OCI-LY7 (cell line): Measurements from ENCODE around the gene PLPP3.

Experiments used
- EZH2phosphoT487 ChIP-seq: fragments of 200-600 bp; sonication (generic); IDR thresholded peaks from 2 replicates; pipeline ENCODE4 v1.6.1; 2018; ENCODE audit warnings: low read depth, borderline replicate concordance, mild to moderate bottlenecking, mixed run types, antibody characterized with exemption, low read length, moderate library complexity, mixed read lengths
- TF ChIP-seq, protein P1 (sequence below): fragments of 200-600 bp; sonication (generic); conservative IDR thresholded peaks from 2 replicates; pipeline ENCODE4 v1.5.1; 2014; ENCODE audit warnings: mild to moderate bottlenecking, antibody characterized with exemption, low read length, moderate library complexity, mixed read lengths

DNA sequence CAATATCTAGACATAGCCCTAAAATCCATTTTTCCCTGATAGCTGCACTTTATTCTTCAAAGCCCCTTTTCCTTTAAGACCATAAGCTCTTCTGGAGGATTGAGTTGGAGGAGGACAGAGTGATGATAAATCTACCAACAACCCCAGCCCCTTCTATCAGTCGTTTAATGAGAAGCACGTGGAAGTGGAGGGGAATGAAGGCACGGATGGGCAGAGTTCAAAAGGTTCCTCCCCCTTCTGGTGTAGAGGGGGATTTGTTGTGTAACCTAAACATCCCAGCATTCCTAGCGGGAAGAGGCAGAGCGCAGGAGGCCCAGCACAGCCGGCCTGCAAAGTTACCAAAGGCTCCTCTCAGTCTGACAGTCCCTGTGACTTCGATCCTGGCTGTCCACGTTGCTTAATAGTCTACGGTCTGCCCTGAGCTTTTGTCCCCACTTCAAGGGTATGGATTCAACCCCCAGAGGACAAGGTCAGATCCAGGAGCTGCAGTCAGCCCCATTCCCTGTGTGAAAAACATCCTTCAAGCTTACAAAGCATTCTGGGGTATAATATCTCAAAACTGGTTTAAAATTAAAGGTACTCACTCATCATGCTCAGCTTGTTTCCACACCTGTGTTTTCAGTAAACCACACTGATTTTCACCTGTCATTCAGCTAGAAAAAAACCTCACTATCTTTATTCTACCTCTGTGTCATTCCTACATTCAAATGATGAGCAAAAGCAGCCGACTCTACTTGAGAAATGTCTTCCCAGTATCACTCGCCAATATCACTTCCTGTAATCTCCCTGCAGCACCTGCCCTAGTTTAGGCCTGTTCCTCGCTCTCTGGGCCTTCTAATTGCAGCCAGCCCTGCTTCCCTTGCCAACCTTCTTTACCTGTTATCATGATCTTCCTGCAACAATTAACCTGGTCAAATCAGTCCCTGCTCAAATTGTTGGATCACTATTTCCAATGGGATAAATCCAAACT is 117.9 kb downstream of the PLPP3 start:
- no peak for TF ChIP-seq EZH2phosphoT487
- TF ChIP-seq, protein P1, sequence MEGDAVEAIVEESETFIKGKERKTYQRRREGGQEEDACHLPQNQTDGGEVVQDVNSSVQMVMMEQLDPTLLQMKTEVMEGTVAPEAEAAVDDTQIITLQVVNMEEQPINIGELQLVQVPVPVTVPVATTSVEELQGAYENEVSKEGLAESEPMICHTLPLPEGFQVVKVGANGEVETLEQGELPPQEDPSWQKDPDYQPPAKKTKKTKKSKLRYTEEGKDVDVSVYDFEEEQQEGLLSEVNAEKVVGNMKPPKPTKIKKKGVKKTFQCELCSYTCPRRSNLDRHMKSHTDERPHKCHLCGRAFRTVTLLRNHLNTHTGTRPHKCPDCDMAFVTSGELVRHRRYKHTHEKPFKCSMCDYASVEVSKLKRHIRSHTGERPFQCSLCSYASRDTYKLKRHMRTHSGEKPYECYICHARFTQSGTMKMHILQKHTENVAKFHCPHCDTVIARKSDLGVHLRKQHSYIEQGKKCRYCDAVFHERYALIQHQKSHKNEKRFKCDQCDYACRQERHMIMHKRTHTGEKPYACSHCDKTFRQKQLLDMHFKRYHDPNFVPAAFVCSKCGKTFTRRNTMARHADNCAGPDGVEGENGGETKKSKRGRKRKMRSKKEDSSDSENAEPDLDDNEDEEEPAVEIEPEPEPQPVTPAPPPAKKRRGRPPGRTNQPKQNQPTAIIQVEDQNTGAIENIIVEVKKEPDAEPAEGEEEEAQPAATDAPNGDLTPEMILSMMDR: no peak
